PFSK-1 (cell line): Measurements from ENCODE around the gene BLOC1S4.

Experiments
- FOXP2 ChIP-seq: optimal IDR thresholded peaks from 2 replicates; pipeline ENCODE3; 2011; ENCODE audit warnings: borderline replicate concordance, control low read depth, inconsistent platforms; ENCODE audit not compliant: insufficient read depth; ENCODE audit errors: extremely low read length, extremely low read depth
- POLR2AphosphoS5 ChIP-seq: IDR thresholded peaks from 2 replicates; pipeline ENCODE4 v1.6.1; 2012; ENCODE audit warnings: low read depth, mild to moderate bottlenecking, control low read depth, low read length, moderate library complexity
- SIN3A ChIP-seq: IDR thresholded peaks from 2 replicates; pipeline ENCODE4 v1.6.1; 2012; ENCODE audit warnings: mild to moderate bottlenecking, low read length, moderate library complexity, borderline replicate concordance; ENCODE audit not compliant: insufficient read depth
- TAF1 ChIP-seq: IDR thresholded peaks from 2 replicates; pipeline ENCODE4 v1.6.1; 2012; ENCODE audit warnings: low read length, control low read depth, borderline replicate concordance; ENCODE audit not compliant: insufficient read depth
- TF ChIP-seq, protein P1 (sequence below), 2 experiments: IDR thresholded peaks; 2 replicates each; pipeline versions ENCODE4 v1.6.1 to v1.8.0; 2011 to 2012; ENCODE audit warnings: low read depth in 2 of 2, low read length in 2 of 2, control low read depth in 1 of 2, inconsistent platforms in 1 of 2, mild to moderate bottlenecking in 1 of 2, moderate library complexity in 1 of 2; ENCODE audit not compliant: insufficient read depth in 1 of 2

Gene BLOC1S4

GRCh38 chr4:6710996-6711395 lies 5.0 kb upstream of the BLOC1S4 start:
- TF ChIP-seq TAF1 (no peak), POLR2AphosphoS5 (no peak)
- TF ChIP-seq, protein P1, sequence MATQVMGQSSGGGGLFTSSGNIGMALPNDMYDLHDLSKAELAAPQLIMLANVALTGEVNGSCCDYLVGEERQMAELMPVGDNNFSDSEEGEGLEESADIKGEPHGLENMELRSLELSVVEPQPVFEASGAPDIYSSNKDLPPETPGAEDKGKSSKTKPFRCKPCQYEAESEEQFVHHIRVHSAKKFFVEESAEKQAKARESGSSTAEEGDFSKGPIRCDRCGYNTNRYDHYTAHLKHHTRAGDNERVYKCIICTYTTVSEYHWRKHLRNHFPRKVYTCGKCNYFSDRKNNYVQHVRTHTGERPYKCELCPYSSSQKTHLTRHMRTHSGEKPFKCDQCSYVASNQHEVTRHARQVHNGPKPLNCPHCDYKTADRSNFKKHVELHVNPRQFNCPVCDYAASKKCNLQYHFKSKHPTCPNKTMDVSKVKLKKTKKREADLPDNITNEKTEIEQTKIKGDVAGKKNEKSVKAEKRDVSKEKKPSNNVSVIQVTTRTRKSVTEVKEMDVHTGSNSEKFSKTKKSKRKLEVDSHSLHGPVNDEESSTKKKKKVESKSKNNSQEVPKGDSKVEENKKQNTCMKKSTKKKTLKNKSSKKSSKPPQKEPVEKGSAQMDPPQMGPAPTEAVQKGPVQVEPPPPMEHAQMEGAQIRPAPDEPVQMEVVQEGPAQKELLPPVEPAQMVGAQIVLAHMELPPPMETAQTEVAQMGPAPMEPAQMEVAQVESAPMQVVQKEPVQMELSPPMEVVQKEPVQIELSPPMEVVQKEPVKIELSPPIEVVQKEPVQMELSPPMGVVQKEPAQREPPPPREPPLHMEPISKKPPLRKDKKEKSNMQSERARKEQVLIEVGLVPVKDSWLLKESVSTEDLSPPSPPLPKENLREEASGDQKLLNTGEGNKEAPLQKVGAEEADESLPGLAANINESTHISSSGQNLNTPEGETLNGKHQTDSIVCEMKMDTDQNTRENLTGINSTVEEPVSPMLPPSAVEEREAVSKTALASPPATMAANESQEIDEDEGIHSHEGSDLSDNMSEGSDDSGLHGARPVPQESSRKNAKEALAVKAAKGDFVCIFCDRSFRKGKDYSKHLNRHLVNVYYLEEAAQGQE (IDR thresholded peaks at IDR 0.05; ENCODE audit: insufficient read depth in 1 of 2, low read depth in 2 of 2, low read length in 2 of 2): no peak

- TF ChIP-seq SIN3A: no peak
- no peak for TF ChIP-seq TAF1
- TF ChIP-seq, protein P1 (IDR thresholded peaks at IDR 0.05; ENCODE audit: insufficient read depth in 1 of 2, low read depth in 2 of 2, low read length in 2 of 2): no peak
- TF ChIP-seq POLR2AphosphoS5: no peak
- no peak for TF ChIP-seq FOXP2
Measured at GRCh38 chr4:6714954-6715353, 1.0 kb upstream of the BLOC1S4 start.

- TF ChIP-seq, protein P1 (IDR thresholded peaks at IDR 0.05; ENCODE audit: insufficient read depth in 1 of 2, low read depth in 2 of 2, low read length in 2 of 2): no peak
- no peak for TF ChIP-seq TAF1
- TF ChIP-seq FOXP2: no peak
- TF ChIP-seq POLR2AphosphoS5: no peak
- no peak for TF ChIP-seq SIN3A
Measured at GRCh38 chr4:6715704-6716017, 313 bp upstream of the BLOC1S4 start.

DNA sequence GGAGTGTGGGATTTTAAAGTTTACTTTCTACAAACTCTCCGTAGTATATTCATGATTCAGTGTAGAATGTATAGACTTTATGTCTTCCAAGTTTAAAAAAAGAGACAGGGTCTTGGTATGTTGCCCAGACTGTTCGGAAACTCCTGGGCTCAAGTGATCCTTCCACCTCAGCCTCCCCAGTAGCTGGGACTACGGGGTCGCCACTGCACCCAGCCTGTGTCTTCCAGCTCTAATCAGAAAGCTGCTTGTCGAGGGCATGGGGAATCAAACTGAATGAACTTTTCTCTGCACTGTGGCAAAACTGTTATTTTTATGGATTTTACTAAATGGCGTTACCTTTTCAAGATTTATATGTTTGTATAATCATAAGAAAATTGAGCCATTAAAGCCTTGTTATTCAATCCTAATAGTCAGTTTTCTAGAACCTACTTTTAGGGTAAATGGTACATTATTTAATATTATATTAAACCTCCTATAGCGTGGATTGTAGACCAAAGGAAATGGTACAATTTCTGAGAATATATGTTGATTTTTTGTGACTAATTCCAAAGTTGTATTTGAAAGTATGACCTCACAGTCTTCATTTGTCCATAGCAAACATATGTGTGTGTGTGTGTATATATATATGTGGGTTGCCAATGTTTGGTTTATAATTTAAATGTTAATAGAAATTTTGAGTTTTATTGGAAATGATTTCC lies 1.1 kb downstream of the BLOC1S4 start:
- TF ChIP-seq SIN3A: no peak
- no peak for TF ChIP-seq FOXP2
- no peak for TF ChIP-seq POLR2AphosphoS5
- TF ChIP-seq TAF1: no peak
- TF ChIP-seq, protein P1 (IDR thresholded peaks at IDR 0.05; ENCODE audit: insufficient read depth in 1 of 2, low read depth in 2 of 2, low read length in 2 of 2): no peak

DNA sequence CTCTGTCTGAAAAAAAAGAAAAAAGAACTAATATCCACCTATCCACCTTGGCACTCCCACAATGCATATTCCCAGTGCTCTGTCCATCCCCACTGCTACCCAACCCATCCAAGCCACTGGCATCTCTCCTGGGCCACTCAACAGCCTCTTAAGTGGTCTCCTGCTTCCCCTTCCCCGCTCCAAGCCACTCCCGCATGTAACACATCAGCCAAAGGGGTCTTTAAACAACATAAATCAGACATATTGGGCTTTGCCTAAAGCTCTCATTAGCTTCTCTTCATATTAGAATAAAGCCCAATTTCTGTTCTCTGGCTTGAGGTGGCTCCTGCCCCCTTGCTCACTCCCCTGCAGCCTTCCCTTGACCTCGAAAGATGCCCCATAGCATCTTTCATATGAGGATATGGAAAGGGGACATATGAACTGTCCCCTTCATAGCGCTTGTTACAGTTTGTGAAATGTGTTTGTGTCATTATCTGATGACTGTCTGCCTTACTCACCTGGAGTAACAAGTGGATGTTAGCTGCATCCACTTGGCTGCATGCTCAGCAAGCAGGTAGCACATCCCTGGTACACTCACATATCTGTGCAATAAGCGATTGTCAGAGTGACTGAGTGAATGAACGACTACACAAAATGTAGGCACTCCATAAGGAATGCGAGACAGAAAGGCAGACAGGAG lies 3.1 kb downstream of the BLOC1S4 start:
- TF ChIP-seq, protein P1 (IDR thresholded peaks at IDR 0.05; ENCODE audit: insufficient read depth in 1 of 2, low read depth in 2 of 2, low read length in 2 of 2): no peak
- no peak for TF ChIP-seq SIN3A
- no peak for TF ChIP-seq TAF1
- no peak for TF ChIP-seq FOXP2
- TF ChIP-seq POLR2AphosphoS5: no peak
